HG03060 (cell line): ENCODE measurements around the gene PCDHB14.
"Not testable (repeated sequence)": the region's sequence is repeated elsewhere in the genome, so short reads cannot be mapped to it uniquely, and the experiment has no call there.

Experiments
- ATAC-seq: cut with Tn5 transposase; IDR thresholded peaks from one replicate; pipeline ENCODE4 v1.9.1; 2021; ENCODE audit warnings: low read depth, moderate number of reproducible peaks; ENCODE audit not compliant: unreplicated experiment

PCDHB14 gene

GRCh38 chr5:141223112-141223783 lies at the start of gene PCDHB14:
PCDHB14 (plus strand) TSS chr5:141223343; CDS start chr5:141223506, 163 bp downstream.
- ATAC-seq = no peak

DNA sequence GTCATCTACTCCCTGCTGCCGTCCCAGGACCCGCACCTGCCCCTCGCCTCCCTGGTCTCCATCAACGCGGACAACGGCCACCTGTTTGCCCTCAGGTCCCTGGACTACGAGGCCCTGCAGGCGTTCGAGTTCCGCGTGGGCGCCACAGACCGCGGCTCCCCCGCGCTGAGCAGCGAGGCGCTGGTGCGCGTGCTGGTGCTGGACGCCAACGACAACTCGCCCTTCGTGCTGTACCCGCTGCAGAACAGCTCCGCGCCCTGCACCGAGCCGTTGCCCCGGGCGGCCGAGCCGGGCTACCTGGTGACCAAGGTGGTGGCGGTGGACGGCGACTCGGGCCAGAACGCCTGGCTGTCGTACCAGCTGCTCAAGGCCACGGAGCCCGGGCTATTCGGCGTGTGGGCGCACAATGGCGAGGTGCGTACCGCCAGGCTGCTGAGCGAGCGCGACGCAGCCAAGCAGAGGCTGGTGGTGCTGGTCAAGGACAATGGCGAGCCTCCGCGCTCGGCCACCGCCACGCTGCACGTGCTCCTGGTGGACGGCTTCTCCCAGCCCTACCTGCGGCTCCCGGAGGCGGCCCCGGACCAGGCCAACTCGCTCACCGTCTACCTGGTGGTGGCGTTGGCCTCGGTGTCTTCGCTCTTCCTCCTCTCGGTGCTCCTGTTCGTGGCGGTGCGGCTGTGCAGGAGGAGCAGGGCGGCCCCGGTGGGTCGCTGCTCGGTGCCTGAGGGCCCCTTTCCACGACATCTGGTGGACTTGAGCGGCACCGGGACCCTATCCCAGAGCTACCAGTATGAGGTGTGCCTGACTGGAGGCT lies 48.6 kb upstream of the PCDHB14 start:
- not testable (repeated sequence) for ATAC-seq

GRCh38 chr5:141175933-141176332 lies 47.2 kb upstream of the PCDHB14 start:
- ATAC-seq = no peak

- not testable (repeated sequence) for ATAC-seq
Measured at GRCh38 chr5:141177577-141178191, 45.5 kb upstream of the PCDHB14 start, which contains the start of gene PCDHB8. PCDHB8 (plus strand) TSS chr5:141177790; CDS start chr5:141178035, 245 bp downstream.

DNA sequence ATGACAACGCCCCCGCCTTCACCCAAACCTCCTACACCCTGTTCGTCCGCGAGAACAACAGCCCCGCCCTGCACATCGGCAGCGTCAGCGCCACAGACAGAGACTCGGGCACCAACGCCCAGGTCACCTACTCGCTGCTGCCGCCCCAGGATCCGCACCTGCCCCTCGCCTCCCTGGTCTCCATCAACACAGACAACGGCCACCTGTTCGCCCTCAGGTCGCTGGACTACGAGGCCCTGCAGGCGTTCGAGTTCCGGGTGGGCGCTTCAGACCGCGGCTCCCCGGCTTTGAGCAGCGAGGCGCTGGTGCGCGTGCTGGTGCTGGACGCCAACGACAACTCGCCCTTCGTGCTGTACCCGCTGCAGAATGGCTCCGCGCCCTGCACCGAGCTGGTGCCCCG lies 43.8 kb upstream of the PCDHB14 start:
- ATAC-seq = not testable (repeated sequence)

- not testable (repeated sequence) for ATAC-seq
Measured at GRCh38 chr5:141179876-141180275, 43.3 kb upstream of the PCDHB14 start.

- no peak for ATAC-seq
Measured at GRCh38 chr5:141180313-141180712, 42.8 kb upstream of the PCDHB14 start.

GRCh38 chr5:141182248-141182647 lies 40.9 kb upstream of the PCDHB14 start, which contains the start of gene PCDHB16:
PCDHB16 (plus strand) TSS chr5:141182387; CDS start chr5:141182560, 173 bp downstream.
- ATAC-seq = no peak

DNA sequence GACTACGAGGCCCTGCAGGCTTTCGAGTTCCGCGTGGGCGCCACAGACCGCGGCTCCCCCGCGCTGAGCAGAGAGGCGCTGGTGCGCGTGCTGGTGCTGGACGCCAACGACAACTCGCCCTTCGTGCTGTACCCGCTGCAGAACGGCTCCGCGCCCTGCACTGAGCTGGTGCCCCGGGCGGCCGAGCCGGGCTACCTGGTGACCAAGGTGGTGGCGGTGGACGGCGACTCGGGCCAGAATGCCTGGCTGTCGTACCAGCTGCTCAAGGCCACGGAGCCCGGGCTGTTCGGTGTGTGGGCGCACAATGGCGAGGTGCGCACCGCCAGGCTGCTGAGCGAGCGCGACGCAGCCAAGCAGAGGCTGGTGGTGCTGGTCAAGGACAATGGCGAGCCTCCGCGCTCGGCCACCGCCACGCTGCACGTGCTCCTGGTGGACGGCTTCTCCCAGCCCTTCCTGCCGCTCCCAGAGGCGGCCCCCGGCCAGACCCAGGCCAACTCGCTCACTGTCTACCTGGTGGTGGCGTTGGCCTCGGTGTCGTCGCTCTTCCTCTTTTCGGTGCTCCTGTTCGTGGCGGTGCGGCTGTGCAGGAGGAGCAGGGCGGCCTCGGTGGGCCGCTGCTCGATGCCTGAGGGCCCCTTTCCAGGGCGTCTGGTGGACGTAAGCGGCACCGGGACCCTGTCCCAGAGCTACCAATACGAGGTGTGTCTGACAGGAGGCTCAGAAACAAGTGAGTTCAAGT lies 38.9 kb upstream of the PCDHB14 start:
- ATAC-seq = not testable (repeated sequence)

- no peak for ATAC-seq
Measured at GRCh38 chr5:141186897-141187512, 36.1 kb upstream of the PCDHB14 start, which contains the start of gene PCDHB9. PCDHB9 (plus strand) TSS chr5:141187161; CDS start chr5:141187319, 158 bp downstream.

DNA sequence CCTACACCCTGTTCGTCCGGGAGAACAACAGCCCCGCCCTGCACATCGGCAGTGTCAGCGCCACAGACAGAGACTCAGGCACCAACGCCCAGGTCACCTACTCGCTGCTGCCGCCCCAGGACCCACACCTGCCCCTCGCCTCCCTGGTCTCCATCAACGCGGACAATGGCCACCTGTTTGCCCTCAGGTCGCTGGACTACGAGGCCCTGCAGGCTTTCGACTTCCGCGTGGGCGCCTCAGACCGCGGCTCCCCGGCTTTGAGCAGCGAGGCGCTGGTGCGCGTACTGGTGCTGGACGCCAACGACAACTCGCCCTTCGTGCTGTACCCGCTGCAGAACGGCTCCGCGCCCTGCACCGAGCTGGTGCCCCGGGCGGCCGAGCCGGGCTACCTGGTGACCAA lies 34.5 kb upstream of the PCDHB14 start:
- ATAC-seq = not testable (repeated sequence)

GRCh38 chr5:141189131-141189530 lies 34.0 kb upstream of the PCDHB14 start:
- ATAC-seq = not testable (repeated sequence)

GRCh38 chr5:141192110-141192725 lies 30.9 kb upstream of the PCDHB14 start, which contains the start of gene PCDHB10:
PCDHB10 (plus strand) TSS chr5:141192353; CDS start chr5:141192553, 200 bp downstream.
- no peak for ATAC-seq

GRCh38 chr5:141194332-141194731 lies 28.8 kb upstream of the PCDHB14 start:
- ATAC-seq = not testable (repeated sequence)

- no peak for ATAC-seq
Measured at GRCh38 chr5:141196363-141196762, 26.8 kb upstream of the PCDHB14 start.

DNA sequence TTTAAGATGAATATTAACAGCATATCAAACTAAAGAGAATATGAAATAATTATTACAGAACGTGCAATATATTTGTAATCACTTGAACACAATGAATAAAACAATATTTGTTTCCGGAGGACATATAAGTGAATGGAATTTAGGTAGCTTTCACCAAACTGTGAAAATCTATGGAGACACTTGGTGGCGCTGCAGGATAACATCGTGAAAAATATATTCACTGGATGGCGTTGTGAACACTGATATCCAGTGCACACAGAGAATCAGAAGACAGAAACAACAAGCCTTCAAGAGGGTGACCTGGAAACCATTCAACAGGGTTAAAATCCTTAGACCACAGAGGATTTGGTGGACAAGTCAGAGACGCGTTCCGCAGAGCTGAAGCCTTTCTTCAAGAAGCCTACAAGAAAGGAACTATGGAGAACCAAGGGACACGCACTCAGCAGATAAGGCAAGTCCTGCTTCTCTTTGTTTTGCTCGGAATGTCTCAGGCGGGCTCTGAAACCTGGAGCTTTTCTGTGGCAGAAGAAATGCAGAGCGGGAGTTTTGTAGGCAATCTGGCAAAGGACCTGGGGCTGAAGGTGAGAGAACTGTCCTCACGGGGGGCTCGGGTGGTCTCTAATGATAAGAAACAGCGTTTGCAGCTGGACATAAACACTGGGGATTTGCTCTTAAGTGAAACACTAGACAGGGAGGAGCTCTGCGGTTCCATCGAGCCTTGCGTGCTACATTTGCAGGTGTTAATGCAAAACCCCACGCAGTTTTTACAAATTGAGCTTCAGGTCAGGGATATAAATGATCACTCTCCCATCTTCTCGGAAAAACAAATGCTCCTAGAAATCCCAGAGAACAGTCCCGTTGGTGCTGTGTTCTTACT lies 23.5 kb upstream of the PCDHB14 start, which contains the start of gene PCDHB11:
PCDHB11 (plus strand) TSS at position 269 of the 877 bp plus-strand sequence; CDS start at position 417, 148 bp downstream.
- ATAC-seq = no peak

DNA sequence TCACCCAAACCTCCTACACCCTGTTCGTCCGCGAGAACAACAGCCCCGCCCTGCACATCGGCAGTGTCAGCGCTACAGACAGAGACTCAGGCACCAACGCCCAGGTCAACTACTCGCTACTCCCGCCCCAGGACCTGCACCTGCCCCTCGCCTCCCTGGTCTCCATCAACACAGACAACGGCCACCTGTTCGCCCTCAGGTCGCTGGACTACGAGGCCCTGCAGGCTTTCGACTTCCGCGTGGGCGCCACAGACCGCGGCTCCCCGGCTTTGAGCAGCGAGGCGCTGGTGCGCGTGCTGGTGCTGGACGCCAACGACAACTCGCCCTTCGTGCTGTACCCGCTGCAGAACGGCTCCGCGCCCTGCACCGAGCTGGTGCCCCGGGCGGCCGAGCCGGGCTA lies 22.0 kb upstream of the PCDHB14 start:
- ATAC-seq = not testable (repeated sequence)

GRCh38 chr5:141201646-141202045 lies 21.5 kb upstream of the PCDHB14 start:
- not testable (repeated sequence) for ATAC-seq
